Brain microvascular endothelial cell (primary cell): ENCODE measurements around the gene CCL25.

Experiments used
- DNase-seq: peaks from one replicate; pipeline ENCODE4 v3.0.0-alpha.2; 2020
- H3K27ac ChIP-seq: fragments of 250-450 bp; sonication (Bioruptor Pico); 2 replicates; pipeline ENCODE4 v1.5.1; 2020; ENCODE audit warnings: mild to moderate bottlenecking, moderate library complexity
- H3K27me3 ChIP-seq: fragments of 250-450 bp; sonication (Bioruptor Pico); replicated peaks from 2 replicates; pipeline ENCODE4 v1.5.1; 2020; ENCODE audit warnings: mild to moderate bottlenecking
- H3K36me3 ChIP-seq: fragments of 250-450 bp; sonication (Bioruptor Pico); replicated peaks from 2 replicates; pipeline ENCODE4 v1.5.1; 2020; ENCODE audit warnings: mild to moderate bottlenecking
- H3K4me3 ChIP-seq: 2 replicates; pipeline ENCODE4 v1.5.1; 2011; ENCODE audit warnings: low read depth, mild to moderate bottlenecking, control low read depth, low read length, moderate library complexity
- CTCF ChIP-seq: IDR thresholded peaks from 2 replicates; pipeline ENCODE4 v1.5.1; 2011; ENCODE audit warnings: low read depth, mild to moderate bottlenecking, moderate library complexity, low read length, control low read depth, inconsistent platforms; ENCODE audit errors: missing control alignments
- in situ Hi-C: cut with HindIII; loops from 2 replicates; pipeline ENCODE4 v1.10.0; 2017; ENCODE audit warnings: low sequenced_read_pairs, low pct_ligation_motif_present

Gene CCL25

GRCh38 chr19:8052464-8052859 lies at the start of gene CCL25:
CCL25 (plus strand) TSS chr19:8052760; CDS start chr19:8053050, 290 bp downstream.
- H3K27me3 ChIP-seq, result no peaks in the 10 kb centered on the region
- H3K36me3 ChIP-seq, result no peaks in the 10 kb centered on the region
- in situ Hi-C loops, result no loop called here
- H3K27ac ChIP-seq, result no peak within 1 kb of the TSS
- DNase-seq, result no peak
- no peak within 1 kb of the TSS for H3K4me3 ChIP-seq
- TF ChIP-seq CTCF, result no peak

GRCh38 chr19:8004001-8004400 lies 48.6 kb upstream of the CCL25 start:
- no peak for TF ChIP-seq CTCF
- H3K4me3 ChIP-seq, result peak overlapping the region; percentile 69
- H3K27me3 ChIP-seq, result no peaks in the 10 kb centered on the region
- no peak for DNase-seq
- in situ Hi-C loops, result no loop called here
- H3K27ac ChIP-seq, result no peak overlapping the region
- no peaks in the 10 kb centered on the region for H3K36me3 ChIP-seq

GRCh38 chr19:8004723-8005513 lies 47.6 kb upstream of the CCL25 start:
- in situ Hi-C loops, result no loop called here
- DNase-seq, result no peak
- Histone ChIP-seq H3K4me3 (peak overlapping the region; percentile 69), H3K36me3 (no peaks in the 10 kb centered on the region), H3K27ac (peak overlapping the region; percentile 35), H3K27me3 (no peaks in the 10 kb centered on the region)
- TF ChIP-seq CTCF, result no peak

GRCh38 chr19:8005534-8006256 lies 46.9 kb upstream of the CCL25 start, which contains the start of gene ELAVL1:
ELAVL1 (minus strand) TSS chr19:8005641; CDS start chr19:7991815, 13,826 bp downstream.
- no peak for TF ChIP-seq CTCF
- in situ Hi-C loops, result no loop called here
- Histone ChIP-seq H3K27me3 (no peaks in the 10 kb centered on the region), H3K36me3 (no peaks in the 10 kb centered on the region), H3K4me3 (peak within 1 kb of the TSS; percentile 77), H3K27ac (peak within 1 kb of the TSS; percentile 73)
- DNase-seq, result peak; percentile 63

GRCh38 chr19:8017808-8018207 lies 34.8 kb upstream of the CCL25 start:
- Histone ChIP-seq H3K27ac (no peak overlapping the region), H3K36me3 (no peaks in the 10 kb centered on the region), H3K27me3 (no peaks in the 10 kb centered on the region), H3K4me3 (no peak overlapping the region)
- DNase-seq, result no peak
- no peak for TF ChIP-seq CTCF
- in situ Hi-C loops, result no loop called here
